CD14-positive monocyte (primary cell): ENCODE measurements around the gene RCBTB1. TPM values are rescaled to one million over a fixed set of nuclear protein-coding genes. Genes with fewer than 3 reads are reported as not detected.
"Not testable (repeated sequence)": the region's sequence is repeated elsewhere in the genome, so short reads cannot be mapped to it uniquely, and the experiment has no call there.

Experiments used
- DNase-seq, 3 donors: peaks; one replicate each; pipeline ENCODE4 v3.0.0-alpha.2; 2011 to 2022
- H2AFZ ChIP-seq: 2 replicates; pipeline ENCODE4 v1.6.0; 2012; ENCODE audit warnings: mild to moderate bottlenecking, low read depth, low read length, inconsistent platforms; ENCODE audit not compliant: insufficient read depth, poor library complexity, severe bottlenecking
- H3K27ac ChIP-seq, 2 donors: 1 replicate in 1 of 2; 2 replicates in 1 of 2; pipeline ENCODE4 v1.5.1; 2012 to 2013; ENCODE audit warnings: low read length in 2 of 2, control low read depth in 1 of 2, inconsistent platforms in 1 of 2, low read depth in 1 of 2, mild to moderate bottlenecking in 1 of 2
- H3K27me3 ChIP-seq, 2 donors: one replicate each; pipeline versions ENCODE4 v1.6.0 to v1.6.1; 2011 to 2013; ENCODE audit warnings: low read length in 2 of 2; ENCODE audit not compliant: control insufficient read depth in 2 of 2, insufficient read depth in 2 of 2
- H3K36me3 ChIP-seq, 2 donors: replicated peaks in 1 of 2; 1 replicate in 1 of 2; 2 replicates in 1 of 2; pipeline versions ENCODE4 v1.5.1 to v1.6.1; 2012 to 2013; ENCODE audit warnings: low read length in 2 of 2, control low read depth in 1 of 2, inconsistent platforms in 1 of 2, mild to moderate bottlenecking in 1 of 2; ENCODE audit not compliant: insufficient read depth in 2 of 2, control insufficient read depth in 1 of 2
- H3K4me1 ChIP-seq, 2 donors: 1 replicate in 1 of 2; 2 replicates in 1 of 2; pipeline versions ENCODE4 v1.5.1 to v1.6.1; 2012 to 2013; ENCODE audit warnings: low read length in 2 of 2, control low read depth in 1 of 2, inconsistent platforms in 1 of 2, mild to moderate bottlenecking in 1 of 2, moderate library complexity in 1 of 2; ENCODE audit not compliant: insufficient read depth in 2 of 2, control insufficient read depth in 1 of 2
- H3K4me2 ChIP-seq: replicated peaks from 2 replicates; pipeline ENCODE3; 2012; ENCODE audit warnings: low read length, moderate library complexity, mild to moderate bottlenecking; ENCODE audit not compliant: poor library complexity, severe bottlenecking; ENCODE audit errors: extremely low read depth
- H3K4me3 ChIP-seq, 3 experiments: fragments of 200-600 bp in 1 of 3; sonication (generic) in 1 of 3; replicated peaks in 1 of 3; 1 replicate in 2 of 3; 2 replicates in 1 of 3; pipeline ENCODE4 v1.5.1; 2011 to 2013; ENCODE audit warnings: low read length in 3 of 3, mild to moderate bottlenecking in 3 of 3, control low read depth in 2 of 3, low read depth in 2 of 3, inconsistent platforms in 1 of 3, moderate library complexity in 1 of 3
- H3K79me2 ChIP-seq: 2 replicates; pipeline ENCODE4 v1.6.0; 2012; ENCODE audit warnings: mild to moderate bottlenecking, control low read depth, inconsistent platforms, low read length, moderate library complexity; ENCODE audit not compliant: insufficient read depth
- H3K9ac ChIP-seq: 2 replicates; pipeline ENCODE4 v1.6.0; 2017; ENCODE audit warnings: low read length, mild to moderate bottlenecking; ENCODE audit not compliant: insufficient read depth, poor library complexity, severe bottlenecking
- H3K9me3 ChIP-seq, 2 donors: replicated peaks in 1 of 2; 1 replicate in 1 of 2; 2 replicates in 1 of 2; pipeline versions ENCODE4 v1.5.1 to v1.6.1; 2012 to 2013; ENCODE audit warnings: low read length in 2 of 2, control low read depth in 1 of 2; ENCODE audit not compliant: control insufficient read depth in 1 of 2, insufficient read depth in 1 of 2
- H4K20me1 ChIP-seq: 2 replicates; pipeline ENCODE4 v1.6.0; 2012; ENCODE audit warnings: mild to moderate bottlenecking, low read length, control low read depth, moderate library complexity; ENCODE audit not compliant: insufficient read depth
- H3K27ac Mint-ChIP-seq, 7 donors: one replicate each; pipeline ENCODE4 v1.8.0; 2020; ENCODE audit warnings: mild to moderate bottlenecking in 7 of 7, mixed read lengths in 7 of 7, moderate library complexity in 6 of 7, inconsistent platforms in 2 of 7
- H3K27me3 Mint-ChIP-seq, 3 donors: one replicate each; pipeline ENCODE4 v1.8.0; 2021 to 2022; ENCODE audit warnings: low read depth in 3 of 3, mild to moderate bottlenecking in 3 of 3, mixed read lengths in 3 of 3, moderate library complexity in 3 of 3, inconsistent platforms in 1 of 3
- H3K36me3 Mint-ChIP-seq, 2 donors: one replicate each; pipeline ENCODE4 v1.8.0; 2020; ENCODE audit warnings: mixed read lengths in 2 of 2, inconsistent platforms in 1 of 2, mild to moderate bottlenecking in 1 of 2
- H3K4me1 Mint-ChIP-seq: one replicate; pipeline ENCODE4 v1.8.0; 2020; ENCODE audit warnings: mild to moderate bottlenecking, mixed read lengths
- H3K4me3 Mint-ChIP-seq, 2 donors: one replicate each; pipeline ENCODE4 v1.8.0; 2020; ENCODE audit warnings: mild to moderate bottlenecking in 2 of 2, mixed read lengths in 2 of 2, moderate library complexity in 1 of 2
- H3K9me3 Mint-ChIP-seq, 7 donors: one replicate each; pipeline ENCODE4 v1.8.0; 2020 to 2022; ENCODE audit warnings: mixed read lengths in 7 of 7, mild to moderate bottlenecking in 6 of 7, moderate library complexity in 6 of 7, inconsistent platforms in 2 of 7
- WGBS: methylation state at CpG from one replicate; pipeline ENCODE4 v1.1.5; 2013; ENCODE audit warnings: missing lambda C conversion rate; ENCODE audit not compliant: insufficient coverage; 5-methylcytosine and 5-hydroxymethylcytosine counted together
- intact Hi-C, 2 donors: fragments of 100-400 bp; cut with micrococcal nuclease; formaldehyde crosslinking; loops; one replicate each; pipeline versions ENCODE4 v1.15.0 to v1.15.1; 2023
- polyA plus RNA-seq, 3 donors: library from polyadenylated mRNA; depleted of rRNA in 1 of 3; unstranded in 2 of 3; stranded (reverse) in 1 of 3; fragments of 300-500 nt in 2 of 3; fragments of >200 nt in 1 of 3; fragmentation: Illumina TruSeq in 2 of 3; gene quantifications; 1 replicate in 2 of 3; 2 replicates in 1 of 3; pipeline ENCODE4 v1.2.3, GENCODE V29; 2012 to 2021
- TF ChIP-seq, protein P1 (sequence below): fragments of 200-600 bp; IDR thresholded peaks from one replicate; pipeline ENCODE4 v1.8.0; 2022; ENCODE audit warnings: antibody characterized with exemption, mild to moderate bottlenecking

Gene RCBTB1
- polyA plus RNA-seq, 3 donors = 9.8 to 19.4 (median 13.2) TPM

DNA sequence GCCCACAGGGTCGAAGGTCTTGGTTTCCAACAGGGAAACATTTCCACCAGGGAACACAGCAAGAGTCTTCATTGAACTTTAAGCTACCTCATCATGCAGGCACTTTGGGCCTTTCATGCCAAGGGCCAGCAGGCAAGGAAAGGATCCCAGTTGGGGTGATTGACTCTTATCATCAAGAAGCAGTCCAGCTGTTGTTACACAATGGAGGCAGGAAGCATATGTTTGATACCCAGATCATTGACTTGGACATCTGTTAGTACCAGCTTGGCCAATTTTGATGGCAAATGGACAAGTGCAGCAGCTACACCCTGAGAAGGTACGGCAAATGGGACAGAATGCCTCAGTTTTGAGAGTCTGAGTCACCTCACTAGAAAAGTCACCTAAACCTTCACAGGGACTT, 10.9 kb upstream of the RCBTB1 start:
- H3K79me2 ChIP-seq = no peaks in the 10 kb centered on the region
- no peak overlapping the region for H3K9ac ChIP-seq
- no peaks in the 10 kb centered on the region for H3K27me3 ChIP-seq
- no peak overlapping the region for H3K4me2 ChIP-seq
- no peak overlapping the region for H2AFZ ChIP-seq
- WGBS = 33% methylated on average over 1 of the region's 2 CpGs
- no peaks in the 10 kb centered on the region for H3K36me3 ChIP-seq
- DNase-seq = no peak
- Mint-ChIP-seq H3K9me3 (peaks cover 1 to 11% (median 3%) of the 10 kb centered on the region in 7 donors), H3K27me3 (peaks cover 0 to 3% (median 2%) of the 10 kb centered on the region in 3 donors), H3K4me1 (no peaks in the 10 kb centered on the region), H3K36me3 (no peaks in the 10 kb centered on the region), H3K27ac (no peak overlapping the region), H3K4me3 (no peak overlapping the region)
- TF ChIP-seq, protein P1, sequence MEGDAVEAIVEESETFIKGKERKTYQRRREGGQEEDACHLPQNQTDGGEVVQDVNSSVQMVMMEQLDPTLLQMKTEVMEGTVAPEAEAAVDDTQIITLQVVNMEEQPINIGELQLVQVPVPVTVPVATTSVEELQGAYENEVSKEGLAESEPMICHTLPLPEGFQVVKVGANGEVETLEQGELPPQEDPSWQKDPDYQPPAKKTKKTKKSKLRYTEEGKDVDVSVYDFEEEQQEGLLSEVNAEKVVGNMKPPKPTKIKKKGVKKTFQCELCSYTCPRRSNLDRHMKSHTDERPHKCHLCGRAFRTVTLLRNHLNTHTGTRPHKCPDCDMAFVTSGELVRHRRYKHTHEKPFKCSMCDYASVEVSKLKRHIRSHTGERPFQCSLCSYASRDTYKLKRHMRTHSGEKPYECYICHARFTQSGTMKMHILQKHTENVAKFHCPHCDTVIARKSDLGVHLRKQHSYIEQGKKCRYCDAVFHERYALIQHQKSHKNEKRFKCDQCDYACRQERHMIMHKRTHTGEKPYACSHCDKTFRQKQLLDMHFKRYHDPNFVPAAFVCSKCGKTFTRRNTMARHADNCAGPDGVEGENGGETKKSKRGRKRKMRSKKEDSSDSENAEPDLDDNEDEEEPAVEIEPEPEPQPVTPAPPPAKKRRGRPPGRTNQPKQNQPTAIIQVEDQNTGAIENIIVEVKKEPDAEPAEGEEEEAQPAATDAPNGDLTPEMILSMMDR = no peak
- intact Hi-C loops = no loop called here
- H3K4me3 ChIP-seq = no peak overlapping the region
- H3K27ac ChIP-seq = no peak overlapping the region
- no peaks in the 10 kb centered on the region for H4K20me1 ChIP-seq
- peaks cover 0 to 6% of the 10 kb centered on the region in 2 donors for H3K9me3 ChIP-seq
- no peaks in the 10 kb centered on the region for H3K4me1 ChIP-seq

DNA sequence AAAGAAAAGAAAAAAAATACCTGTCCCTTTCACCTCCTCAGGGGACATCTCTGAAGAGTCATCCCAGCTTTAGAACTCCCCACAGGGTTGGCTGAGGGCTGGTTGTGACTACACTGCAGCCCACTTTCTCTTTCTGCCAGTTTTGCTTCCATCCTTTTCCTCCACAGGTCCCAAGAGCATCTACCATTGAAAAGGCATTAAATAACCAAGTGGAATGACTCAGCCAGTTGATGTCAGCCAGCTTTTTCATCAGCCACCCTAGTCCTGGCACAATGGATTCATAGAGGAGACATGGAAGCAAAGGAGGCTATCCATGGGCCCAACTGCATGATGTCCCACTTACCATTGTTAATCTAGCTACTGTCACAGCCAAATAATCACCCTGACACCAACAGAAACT, 9.2 kb upstream of the RCBTB1 start:
- Histone ChIP-seq H3K79me2 (no peaks in the 10 kb centered on the region), H3K9ac (no peak overlapping the region), H3K4me2 (no peak overlapping the region), H4K20me1 (no peaks in the 10 kb centered on the region), H3K4me3 (no peak overlapping the region), H2AFZ (no peak overlapping the region), H3K4me1 (no peaks in the 10 kb centered on the region), H3K27me3 (no peaks in the 10 kb centered on the region), H3K36me3 (no peaks in the 10 kb centered on the region), H3K27ac (no peak overlapping the region), H3K9me3 (peaks cover 0 to 6% of the 10 kb centered on the region in 2 donors)
- no peak overlapping the region for H3K27ac Mint-ChIP-seq
- no peak overlapping the region for H3K4me3 Mint-ChIP-seq
- intact Hi-C loops = no loop called here
- peaks cover 0 to 2% (median 0%) of the 10 kb centered on the region in 3 donors for H3K27me3 Mint-ChIP-seq
- no peaks in the 10 kb centered on the region for H3K36me3 Mint-ChIP-seq
- TF ChIP-seq, protein P1 = no peak
- no peaks in the 10 kb centered on the region for H3K4me1 Mint-ChIP-seq
- no peak for DNase-seq
- peaks cover 1 to 11% (median 3%) of the 10 kb centered on the region in 7 donors for H3K9me3 Mint-ChIP-seq

DNA sequence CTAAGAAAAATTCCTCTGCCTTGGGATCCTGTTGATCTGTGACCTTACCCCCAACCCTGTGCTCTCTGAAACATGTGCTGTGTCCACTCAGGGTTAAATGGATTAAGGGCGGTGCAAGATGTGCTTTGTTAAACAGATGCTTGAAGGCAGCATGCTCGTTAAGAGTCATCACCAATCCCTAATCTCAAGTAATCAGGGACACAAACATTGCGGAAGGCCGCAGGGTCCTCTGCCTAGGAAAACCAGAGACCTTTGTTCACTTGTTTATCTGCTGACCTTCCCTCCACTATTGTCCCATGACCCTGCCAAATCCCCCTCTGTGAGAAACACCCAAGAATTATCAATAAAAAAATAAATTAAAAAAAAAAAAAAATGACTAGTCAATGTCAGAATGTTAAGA, 8.5 kb upstream of the RCBTB1 start:
- H3K27me3 ChIP-seq, H3K4me2 ChIP-seq, intact Hi-C loops, H3K36me3 ChIP-seq, H3K4me1 ChIP-seq, H4K20me1 ChIP-seq, H3K27me3 Mint-ChIP-seq, H3K9me3 ChIP-seq, H3K27ac ChIP-seq, H3K4me1 Mint-ChIP-seq, H3K9ac ChIP-seq, H2AFZ ChIP-seq, H3K4me3 Mint-ChIP-seq, DNase-seq, H3K4me3 ChIP-seq, H3K79me2 ChIP-seq, H3K27ac Mint-ChIP-seq, H3K36me3 Mint-ChIP-seq: not testable (repeated sequence)
- WGBS = no CpG with 5 or more reads among the region's 4 CpGs
- H3K9me3 Mint-ChIP-seq = peaks cover 1 to 11% (median 3%) of the 10 kb centered on the region in 7 donors
